HG03565 (cell line): ENCODE measurements around the gene IRF5.
A peak's percentile ranks its signal among the peaks of the same experiment; 100 is the strongest.

Experiments used
- ATAC-seq: cut with Tn5 transposase; IDR thresholded peaks from one replicate; pipeline ENCODE4 v1.9.1; 2021; ENCODE audit warnings: mild to moderate bottlenecking, moderate library complexity; ENCODE audit not compliant: unreplicated experiment

The IRF5 gene

DNA sequence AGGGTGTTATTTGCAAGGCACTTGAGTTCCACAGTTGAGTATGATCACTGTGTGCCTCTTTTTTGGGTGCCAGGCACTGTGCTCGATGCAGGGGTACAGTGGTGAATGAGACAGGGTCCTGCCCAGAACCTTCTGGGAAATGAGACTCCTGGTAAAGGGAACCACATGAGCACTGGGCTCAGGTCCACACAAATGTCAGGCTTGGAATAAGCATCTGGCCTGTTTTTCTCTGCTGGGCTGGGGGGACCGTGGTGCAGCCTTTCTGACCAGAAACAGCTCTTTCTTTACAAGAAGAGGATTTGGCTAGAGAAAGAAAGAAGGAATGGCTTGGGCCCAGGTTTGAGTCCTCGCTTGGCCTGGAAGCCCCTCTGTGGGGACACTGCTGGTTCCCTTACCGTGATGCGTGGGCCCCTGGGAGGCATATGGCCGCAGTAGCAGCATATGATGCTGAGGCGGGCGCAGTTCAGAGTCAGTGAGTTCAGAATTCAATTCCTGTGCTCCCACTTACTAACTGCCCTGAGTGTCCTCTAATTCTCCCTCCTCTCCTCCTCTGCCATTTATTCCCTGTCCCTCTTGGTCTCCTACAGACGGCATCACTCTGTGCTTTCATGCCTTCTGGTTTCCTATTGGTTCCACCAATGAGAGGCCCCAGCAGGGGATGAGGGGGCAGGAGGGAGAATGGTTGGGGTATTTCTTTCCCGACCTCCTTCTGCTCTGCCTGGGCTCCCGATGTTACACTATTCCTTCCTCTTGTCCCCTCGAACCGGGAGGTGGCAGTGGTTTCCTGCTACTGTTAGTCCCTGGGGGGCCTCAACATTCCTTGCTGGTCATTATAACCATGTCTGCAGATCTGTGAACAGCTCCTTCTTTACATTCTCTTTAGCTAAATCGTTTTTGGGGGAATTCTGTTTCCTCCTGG lies 17.6 kb upstream of the IRF5 start:
- no peak for ATAC-seq

- ATAC-seq: no peak
Measured at GRCh38 chr7:128920913-128921582, 16.7 kb upstream of the IRF5 start.

- ATAC-seq: no peak
Measured at GRCh38 chr7:128921866-128922440, 15.8 kb upstream of the IRF5 start.

GRCh38 chr7:128922496-128923410 lies 15.0 kb upstream of the IRF5 start:
- ATAC-seq: no peak

GRCh38 chr7:128923411-128923800 lies 14.3 kb upstream of the IRF5 start:
- no peak for ATAC-seq

DNA sequence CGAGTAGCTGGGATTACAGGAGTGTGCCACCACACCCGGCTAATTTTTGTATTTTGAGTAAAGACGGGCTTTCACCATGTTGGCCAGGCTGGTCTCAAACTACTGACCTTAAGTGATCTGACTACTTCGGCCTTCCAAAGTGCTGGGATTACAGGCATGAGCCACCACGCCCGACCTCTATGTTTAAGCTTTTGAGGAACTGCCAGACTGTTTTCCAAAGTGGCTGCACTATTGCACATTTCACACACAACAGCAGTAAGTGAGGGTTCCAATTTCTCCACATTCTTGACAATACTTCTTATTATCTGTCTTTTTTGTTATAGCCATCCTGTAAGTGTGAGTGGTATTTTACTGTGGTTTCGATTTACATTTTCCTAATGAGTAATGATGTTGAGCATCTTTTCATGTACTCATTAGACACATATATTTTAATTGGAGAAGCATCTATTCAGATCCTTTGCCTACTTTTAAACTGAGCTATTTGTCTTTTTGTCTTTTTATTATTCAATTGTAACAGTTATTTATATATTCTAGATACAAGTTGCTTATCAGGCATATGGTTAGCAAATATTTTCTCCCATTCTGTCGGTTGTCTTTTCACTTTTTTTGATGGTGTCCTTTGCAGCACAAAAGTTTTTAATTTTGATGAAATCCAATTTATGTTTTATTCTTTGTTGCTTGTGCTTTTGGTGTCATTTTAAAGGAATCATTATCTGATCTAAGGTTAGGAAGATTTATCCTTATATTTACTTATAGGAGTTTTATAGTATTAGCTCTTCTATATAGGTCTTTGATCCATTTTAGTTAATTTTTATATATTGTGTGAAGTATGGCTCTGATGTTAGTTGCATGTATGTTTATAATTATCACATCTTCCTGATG lies 12.8 kb upstream of the IRF5 start:
- ATAC-seq: no peak

- no peak for ATAC-seq
Measured at GRCh38 chr7:128928159-128928813, 9.4 kb upstream of the IRF5 start.

DNA sequence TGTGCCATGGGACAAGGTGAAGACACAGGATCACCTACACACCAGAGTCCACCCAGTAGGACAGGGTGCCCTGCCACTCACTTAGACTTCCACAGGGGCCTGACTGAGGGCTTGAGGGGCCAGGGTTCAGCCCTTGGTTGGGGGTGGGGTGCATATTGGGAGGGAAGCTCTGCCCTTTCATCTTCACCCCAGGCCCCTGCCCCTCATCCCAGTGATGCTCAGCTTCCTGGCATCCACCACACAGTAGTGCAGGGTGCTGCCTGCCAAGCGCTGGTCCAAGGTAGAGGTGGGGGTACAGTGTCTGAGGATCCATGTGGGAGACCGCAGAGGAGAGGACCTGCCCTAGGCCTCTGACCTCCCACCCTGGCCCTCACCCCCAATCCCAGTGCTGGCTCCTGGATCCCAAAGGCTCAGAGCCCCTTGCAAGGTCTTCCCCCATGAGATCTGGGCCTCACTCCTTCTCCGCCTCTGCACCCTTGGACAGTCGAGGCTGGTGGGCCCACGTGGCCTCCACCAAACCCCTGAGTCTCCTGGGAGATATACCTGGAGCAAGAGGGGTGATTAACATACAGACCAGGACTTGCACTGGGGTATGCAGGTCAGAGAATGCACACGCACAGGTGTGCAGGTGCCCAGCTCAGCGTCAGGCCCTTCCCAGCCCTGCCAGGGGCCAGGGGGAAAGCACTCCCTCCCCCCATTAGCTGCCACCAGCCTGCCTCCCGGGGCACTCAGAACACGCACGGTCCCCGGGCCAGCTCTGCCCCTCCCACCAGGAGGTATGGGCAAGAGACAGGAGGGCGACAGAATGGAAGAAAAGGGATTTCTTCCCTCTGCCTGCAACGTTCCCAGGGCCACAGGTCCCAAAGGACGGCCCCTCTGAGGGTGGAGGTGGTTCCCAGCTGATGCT lies 8.6 kb upstream of the IRF5 start:
- no peak for ATAC-seq

DNA sequence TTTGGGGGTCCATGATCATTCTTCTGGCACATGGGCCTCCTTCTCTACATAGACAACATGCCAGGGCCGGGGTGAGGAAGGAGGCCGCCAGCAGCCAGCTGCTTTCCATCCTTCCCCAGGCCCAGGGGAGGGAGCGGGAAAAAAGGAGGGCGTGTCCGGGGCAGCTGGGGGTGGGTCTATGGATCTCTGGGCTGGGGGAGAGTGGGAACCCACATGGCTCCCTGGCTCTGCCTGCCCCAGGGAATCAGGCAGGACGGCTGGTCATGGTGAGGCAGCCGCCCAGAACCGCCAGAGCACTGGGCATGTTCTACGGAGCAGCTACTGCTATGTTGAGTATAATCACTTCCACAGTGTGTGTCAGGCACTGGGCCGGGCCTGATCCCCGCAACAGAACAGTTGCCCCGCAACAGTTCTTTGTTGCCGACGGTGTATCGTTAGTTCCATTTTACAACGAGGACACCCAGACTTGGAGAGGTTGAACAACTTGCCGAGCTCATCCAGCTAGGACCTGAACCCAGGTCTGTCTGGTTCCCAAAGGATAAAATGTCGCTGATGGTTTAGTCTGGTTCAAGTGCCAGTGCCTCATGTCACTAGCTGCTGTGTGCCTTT lies 6.4 kb upstream of the IRF5 start:
- ATAC-seq: no peak

DNA sequence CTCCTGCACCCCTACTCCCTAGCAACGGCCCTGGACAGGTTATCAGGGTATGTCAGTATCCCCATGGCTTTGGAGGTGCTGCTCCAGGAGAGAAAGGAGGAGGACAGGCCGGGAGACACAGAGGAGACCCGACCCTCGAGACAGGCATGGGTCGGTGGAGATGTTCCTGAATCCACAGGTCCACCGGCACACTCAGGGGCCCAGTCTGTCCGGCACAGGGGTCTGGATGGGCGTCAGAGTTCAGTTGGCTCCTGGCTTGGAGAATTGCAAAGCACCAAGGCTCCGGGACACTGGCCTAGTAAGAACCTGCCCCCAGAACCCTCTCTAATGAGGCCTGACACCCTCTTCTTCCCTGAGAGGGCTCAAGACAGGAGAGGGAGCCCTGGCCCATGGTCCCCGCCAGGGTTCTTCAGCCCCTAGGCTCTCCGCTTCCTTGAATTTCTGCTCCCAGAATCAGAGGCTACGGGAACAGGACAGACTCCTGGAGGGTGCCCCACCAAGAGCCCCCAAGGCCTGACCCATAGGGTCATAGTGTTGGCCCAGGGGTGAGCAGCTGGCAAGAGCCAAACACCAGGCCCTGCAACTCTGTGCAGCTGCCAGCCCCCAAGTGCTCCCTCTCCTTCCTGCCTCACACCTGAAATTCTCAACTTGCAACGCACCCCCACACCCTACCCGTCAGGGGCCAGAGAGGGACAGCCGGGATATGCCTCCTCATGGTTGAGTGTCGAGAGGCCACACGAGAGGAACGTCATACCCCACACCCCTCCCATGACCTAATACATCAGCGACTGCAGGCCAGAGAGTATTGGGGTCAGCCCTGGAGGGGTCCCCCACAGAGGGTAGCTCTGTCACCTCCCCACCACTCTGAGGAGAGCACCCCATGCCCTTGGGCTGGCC lies 5.5 kb upstream of the IRF5 start:
- no peak for ATAC-seq

DNA sequence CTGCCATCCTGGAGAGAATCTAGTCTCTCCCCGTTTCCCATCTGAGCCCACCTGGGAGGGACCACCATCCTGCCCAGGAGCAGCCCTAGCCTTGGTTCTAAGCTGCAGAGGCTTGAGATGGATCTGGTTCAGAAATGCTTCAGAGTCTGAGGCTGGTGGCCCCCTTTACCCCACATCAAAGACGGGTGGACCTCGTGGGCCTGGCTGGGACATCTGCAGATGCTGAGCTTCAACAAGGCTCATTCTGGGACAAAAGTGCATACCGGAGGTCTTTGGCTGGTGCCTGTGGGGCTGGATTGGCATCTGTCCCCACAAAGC lies 4.9 kb upstream of the IRF5 start:
- no peak for ATAC-seq

GRCh38 chr7:128933180-128933891 lies 4.4 kb upstream of the IRF5 start:
- ATAC-seq: no peak

DNA sequence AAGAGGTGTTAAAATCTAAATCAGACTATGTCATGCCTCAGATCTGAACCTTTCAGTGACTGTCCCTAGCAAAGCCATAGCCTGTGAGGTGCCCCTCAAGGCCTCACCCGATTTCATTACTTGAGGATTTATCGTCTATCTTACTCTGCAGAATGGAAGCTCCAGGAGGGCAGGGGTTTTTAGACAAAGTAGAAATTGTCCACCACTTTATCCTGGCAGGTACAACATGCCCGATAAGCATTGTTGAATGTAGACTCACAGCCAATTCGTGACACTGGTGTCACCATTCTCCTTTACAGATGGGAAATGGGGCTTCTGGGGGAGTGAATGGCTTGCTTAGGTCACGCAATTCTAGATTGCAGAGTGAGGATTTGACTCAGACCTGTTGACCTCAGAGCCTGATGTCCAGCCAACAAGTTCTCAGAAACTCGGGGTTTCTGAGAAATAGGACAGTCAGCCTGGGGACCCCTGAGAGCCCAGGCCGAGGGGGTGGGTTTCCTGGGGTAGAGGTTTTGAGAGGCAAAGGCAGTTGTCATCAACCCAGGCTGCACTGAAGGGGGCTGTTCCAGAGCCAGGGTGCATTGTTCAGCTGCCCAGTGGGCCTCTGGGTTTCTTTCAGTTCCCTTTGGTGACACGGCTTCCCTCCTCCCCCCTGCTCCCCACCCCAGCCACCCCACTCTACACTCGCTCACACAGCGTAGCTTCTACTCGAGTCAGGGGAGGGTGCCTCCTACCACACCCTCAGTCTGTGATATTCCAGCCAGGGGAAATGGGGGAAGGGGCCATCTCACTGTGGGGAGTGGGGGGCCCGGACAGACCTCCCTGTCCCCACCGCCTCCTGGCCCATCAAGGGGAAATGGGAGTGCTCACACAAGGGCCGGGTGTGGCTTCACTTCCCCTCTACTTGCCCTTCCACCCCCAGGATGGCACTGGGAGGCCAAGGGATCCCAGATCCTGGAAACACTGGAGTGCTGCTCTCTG lies 3.1 kb upstream of the IRF5 start:
- ATAC-seq: peak; percentile 33

GRCh38 chr7:128935342-128935730 lies 2.4 kb upstream of the IRF5 start:
- no peak for ATAC-seq

- no peak for ATAC-seq
Measured at GRCh38 chr7:128936798-128937197, 929 bp upstream of the IRF5 start.
